CD4-positive, alpha-beta T cell treated with Interleukin-4 for 4 hours (primary cell): ENCODE measurements around the gene CAPNS2.
"Not testable (repeated sequence)": the region's sequence is repeated elsewhere in the genome, so short reads cannot be mapped to it uniquely, and the experiment has no call there.

Source experiments
- DNase-seq: peaks from one replicate; pipeline ENCODE4 v3.0.0-alpha.2; 2020

CAPNS2 gene

GRCh38 chr16:55569025-55569424 lies 2.5 kb downstream of the CAPNS2 start:
- DNase-seq, result no peak

GRCh38 chr16:55570159-55570558 lies 3.7 kb downstream of the CAPNS2 start:
- no peak for DNase-seq

GRCh38 chr16:55571191-55571897 lies 4.9 kb downstream of the CAPNS2 start:
- no peak for DNase-seq

GRCh38 chr16:55572439-55572838 lies 6.0 kb downstream of the CAPNS2 start:
- DNase-seq, result no peak

GRCh38 chr16:55574811-55575210 lies 8.3 kb downstream of the CAPNS2 start:
- no peak for DNase-seq

GRCh38 chr16:55575496-55575895 lies 9.0 kb downstream of the CAPNS2 start:
- no peak for DNase-seq

- no peak for DNase-seq
Observed at GRCh38 chr16:55576384-55576783, 9.9 kb downstream of the CAPNS2 start.

- no peak for DNase-seq
Observed at GRCh38 chr16:55577887-55578286, 11.4 kb downstream of the CAPNS2 start.

GRCh38 chr16:55585631-55586030 lies 19.1 kb downstream of the CAPNS2 start:
- no peak for DNase-seq

GRCh38 chr16:55588799-55589198 lies 22.3 kb downstream of the CAPNS2 start:
- no peak for DNase-seq

GRCh38 chr16:55592306-55592705 lies 25.8 kb downstream of the CAPNS2 start:
- no peak for DNase-seq

- no peak for DNase-seq
Observed at GRCh38 chr16:55597928-55598327, 31.4 kb downstream of the CAPNS2 start.

GRCh38 chr16:55605754-55606336 lies 39.4 kb downstream of the CAPNS2 start:
- DNase-seq, result no peak

GRCh38 chr16:55613613-55614335 lies 47.3 kb downstream of the CAPNS2 start:
- DNase-seq, result no peak

- no peak for DNase-seq
Observed at GRCh38 chr16:55615071-55615470, 48.6 kb downstream of the CAPNS2 start.

- DNase-seq, result not testable (repeated sequence)
Observed at GRCh38 chr16:55615670-55616069, 49.2 kb downstream of the CAPNS2 start.
